Neural cell (in vitro differentiated cells): ENCODE results near the gene GLI3. TPM values are rescaled to one million over a fixed set of nuclear protein-coding genes. Genes with fewer than 3 reads are reported as not detected.

Experiments used
- EP300 ChIP-seq: fragments of 450-650 bp; conservative IDR thresholded peaks from 2 replicates; pipeline ENCODE4 v1.6.1; 2014; ENCODE audit warnings: antibody characterized with exemption, mild to moderate bottlenecking, moderate library complexity; ENCODE audit not compliant: poor library complexity, severe bottlenecking
- RAD21 ChIP-seq: fragments of 450-650 bp; conservative IDR thresholded peaks from 2 replicates; pipeline ENCODE4 v1.6.1; 2014; ENCODE audit warnings: antibody characterized with exemption, mild to moderate bottlenecking, moderate library complexity
- TAF1 ChIP-seq: IDR thresholded peaks from 2 replicates; pipeline ENCODE4 v1.6.1; 2012; ENCODE audit warnings: low read depth
- polyA plus RNA-seq: library from polyadenylated mRNA; depleted of rRNA; stranded (reverse); fragments of >200 nt; gene quantifications from 2 replicates; pipeline ENCODE4 v1.2.3, GENCODE V29; 2014
- small RNA-seq, 3 experiments: library from RNA; depleted of rRNA; stranded (forward); fragments of <200 nt; gene quantifications; one replicate each; pipeline ENCODE3, GENCODE V24; 2012

The GLI3 gene
- polyA plus RNA-seq, 1 donor from 2014 or later, result 0.19 TPM

GRCh38 chr7:41911792-41912191 is 325.2 kb downstream of the GLI3 start (continued):
- no peak for TF ChIP-seq EP300
- no peak for TF ChIP-seq RAD21
- no peak for TF ChIP-seq TAF1

Small RNA genes within 50 kb of the gene (small RNA-seq; reads per million reads assigned to genes)
- gene HMGN2P30, result 0 reads per million in 3 experiments
